ENCODE data around the gene MAGEB16.

The MAGEB16 gene

DNA sequence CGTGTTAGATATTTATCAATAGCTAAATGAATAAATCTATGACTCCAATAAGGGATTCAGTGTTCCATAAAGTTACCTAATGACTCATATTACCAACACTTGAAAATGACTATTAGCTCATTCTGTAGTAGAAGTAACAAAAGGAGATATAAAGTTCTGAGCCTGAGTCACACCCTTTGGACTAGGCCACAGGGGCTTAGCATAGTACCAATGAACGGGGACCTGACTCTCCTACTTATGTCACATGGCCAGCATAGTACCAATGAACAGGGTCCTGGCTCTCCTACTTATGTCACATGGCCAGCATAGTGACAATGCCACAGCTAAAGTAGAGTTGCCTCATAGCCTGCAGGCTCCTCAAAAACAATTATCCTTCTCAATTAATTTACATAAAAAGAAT, 43.7 kb downstream of the MAGEB16 start:
- Histone ChIP-seq H3K36me3 (ENCODE audit: low read depth) (no peaks in the 10 kb centered on the region), H3K9me3 (ENCODE audit: severe bottlenecking) (no peaks in the 10 kb centered on the region), H3K27me3 (ENCODE audit: insufficient read depth, poor library complexity, severe bottlenecking) (no peaks in the 10 kb centered on the region), H3K4me1 (ENCODE audit: insufficient read depth, poor library complexity, severe bottlenecking) (no peaks in the 10 kb centered on the region), H3K27ac (ENCODE audit: poor library complexity, severe bottlenecking) (no peak overlapping the region), H3K4me3 (ENCODE audit: severe bottlenecking) (no peak overlapping the region)
- TF ChIP-seq, protein P1, sequence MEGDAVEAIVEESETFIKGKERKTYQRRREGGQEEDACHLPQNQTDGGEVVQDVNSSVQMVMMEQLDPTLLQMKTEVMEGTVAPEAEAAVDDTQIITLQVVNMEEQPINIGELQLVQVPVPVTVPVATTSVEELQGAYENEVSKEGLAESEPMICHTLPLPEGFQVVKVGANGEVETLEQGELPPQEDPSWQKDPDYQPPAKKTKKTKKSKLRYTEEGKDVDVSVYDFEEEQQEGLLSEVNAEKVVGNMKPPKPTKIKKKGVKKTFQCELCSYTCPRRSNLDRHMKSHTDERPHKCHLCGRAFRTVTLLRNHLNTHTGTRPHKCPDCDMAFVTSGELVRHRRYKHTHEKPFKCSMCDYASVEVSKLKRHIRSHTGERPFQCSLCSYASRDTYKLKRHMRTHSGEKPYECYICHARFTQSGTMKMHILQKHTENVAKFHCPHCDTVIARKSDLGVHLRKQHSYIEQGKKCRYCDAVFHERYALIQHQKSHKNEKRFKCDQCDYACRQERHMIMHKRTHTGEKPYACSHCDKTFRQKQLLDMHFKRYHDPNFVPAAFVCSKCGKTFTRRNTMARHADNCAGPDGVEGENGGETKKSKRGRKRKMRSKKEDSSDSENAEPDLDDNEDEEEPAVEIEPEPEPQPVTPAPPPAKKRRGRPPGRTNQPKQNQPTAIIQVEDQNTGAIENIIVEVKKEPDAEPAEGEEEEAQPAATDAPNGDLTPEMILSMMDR (IDR thresholded peaks at IDR 0.05; ENCODE audit: poor library complexity, severe bottlenecking) = no peak
- ATAC-seq (ENCODE audit: low read depth) (no peak), DNase-seq (ENCODE audit: low spot score) (no peak)

DNA sequence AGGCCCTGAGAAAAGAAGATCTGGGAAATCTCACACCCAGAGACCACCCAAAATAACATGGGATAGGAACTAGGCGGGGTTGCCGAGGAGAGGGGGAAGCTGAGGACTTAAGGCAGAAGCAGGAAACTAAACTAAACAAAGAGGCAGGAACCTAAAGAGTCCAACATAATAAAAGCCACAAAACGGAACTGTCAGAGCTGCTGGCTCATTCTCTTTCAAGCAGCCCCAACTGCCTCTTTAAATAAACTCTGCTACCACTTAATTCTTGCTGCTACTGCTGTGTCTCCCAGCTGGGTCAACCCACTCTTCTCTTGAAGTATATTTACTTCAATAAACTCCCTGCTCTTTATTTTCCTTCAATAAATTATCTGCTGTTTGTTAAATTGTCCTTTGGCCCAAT, 44.5 kb downstream of the MAGEB16 start:
- H3K9me3 ChIP-seq (ENCODE audit: severe bottlenecking) = no peaks in the 10 kb centered on the region
- H3K36me3 ChIP-seq (ENCODE audit: low read depth) = no peaks in the 10 kb centered on the region
- H3K27me3 ChIP-seq (ENCODE audit: insufficient read depth, poor library complexity, severe bottlenecking) = no peaks in the 10 kb centered on the region
- no peaks in the 10 kb centered on the region for H3K4me1 ChIP-seq (ENCODE audit: insufficient read depth, poor library complexity, severe bottlenecking)
- TF ChIP-seq, protein P1 (IDR thresholded peaks at IDR 0.05; ENCODE audit: poor library complexity, severe bottlenecking) = no peak
- ATAC-seq (ENCODE audit: low read depth) = no peak
- DNase-seq (ENCODE audit: low spot score) = no peak
- H3K4me3 ChIP-seq (ENCODE audit: severe bottlenecking) = no peak overlapping the region
- no peak overlapping the region for H3K27ac ChIP-seq (ENCODE audit: poor library complexity, severe bottlenecking)

DNA sequence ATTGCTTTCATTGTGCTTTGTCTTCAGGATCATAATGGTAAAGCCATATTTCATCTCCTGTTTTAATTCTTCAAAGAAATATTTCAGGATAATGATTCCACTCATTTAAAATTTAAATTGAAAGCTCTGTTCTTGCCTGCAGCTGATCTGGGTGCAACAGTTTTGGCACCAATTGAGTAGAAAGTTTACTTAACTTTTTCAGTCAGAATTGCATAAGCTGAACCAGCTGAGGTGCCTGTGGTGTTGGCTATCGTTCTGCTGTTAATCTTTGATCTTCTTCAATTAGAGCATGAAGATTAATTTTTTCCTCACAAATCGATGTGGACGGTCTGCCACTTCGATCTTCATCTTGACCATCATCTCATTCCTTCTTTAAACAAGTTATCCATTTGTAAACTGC, 49.6 kb downstream of the MAGEB16 start:
- ATAC-seq (ENCODE audit: low read depth) (no peak), DNase-seq (ENCODE audit: low spot score) (no peak)
- Histone ChIP-seq H3K4me3 (ENCODE audit: severe bottlenecking) (no peak overlapping the region), H3K36me3 (ENCODE audit: low read depth) (no peaks in the 10 kb centered on the region), H3K9me3 (ENCODE audit: severe bottlenecking) (no peaks in the 10 kb centered on the region), H3K27me3 (ENCODE audit: insufficient read depth, poor library complexity, severe bottlenecking) (no peaks in the 10 kb centered on the region), H3K27ac (ENCODE audit: poor library complexity, severe bottlenecking) (no peak overlapping the region), H3K4me1 (ENCODE audit: insufficient read depth, poor library complexity, severe bottlenecking) (no peaks in the 10 kb centered on the region)
- TF ChIP-seq, protein P1 (IDR thresholded peaks at IDR 0.05; ENCODE audit: poor library complexity, severe bottlenecking) = no peak
